PC-3 (cell line): ENCODE measurements around the gene CHSY1. TPM values are rescaled to one million over a fixed set of nuclear protein-coding genes. Genes with fewer than 3 reads are reported as not detected.

Experiments
- ATAC-seq: fragments of 200-7000 bp; cut with Tn5 transposase; 2 replicates; pipeline ENCODE4 v1.9.1; 2020; ENCODE audit warnings: mild to moderate bottlenecking, moderate library complexity
- BruUV-seq: library from RNA; stranded (reverse); fragments of 400-500 nt; replicated peaks from 2 replicates; lab custom pipeline; 2021; lab: Mats Ljungman, UMichigan
- CTCF ChIA-PET: fragments of 300-600 bp; sonication (Branson Sonifier 250); formaldehyde crosslinking; loops from one replicate; lab custom pipeline; 2022; ENCODE audit warnings: antibody characterized with exemption; lab: Charles Lee
- POLR2A ChIA-PET: fragments of 300-600 bp; sonication (Branson Sonifier 250); formaldehyde crosslinking; loops from one replicate; lab custom pipeline; 2022; ENCODE audit warnings: antibody characterized with exemption; ENCODE audit not compliant: unreplicated experiment; lab: Charles Lee
- DNase-seq: peaks from one replicate; pipeline ENCODE4 v3.0.0-alpha.2; 2015
- H2AFZ ChIP-seq: fragments of 300-600 bp; sonication (generic); 2 replicates; pipeline ENCODE4 v1.6.0; 2016; ENCODE audit warnings: antibody characterized with exemption, low read length
- H3F3A ChIP-seq: fragments of 300-600 bp; sonication (generic); one replicate; pipeline ENCODE4 v1.6.0; 2017; ENCODE audit warnings: antibody characterized with exemption, low read length, control low read depth, mild to moderate bottlenecking; ENCODE audit not compliant: unreplicated experiment
- H3K27ac ChIP-seq: fragments of 300-600 bp; sonication (generic); 2 replicates; pipeline ENCODE4 v1.5.1; 2016; ENCODE audit warnings: mild to moderate bottlenecking, low read length
- H3K27me3 ChIP-seq: fragments of 300-600 bp; sonication (generic); 2 replicates; pipeline ENCODE4 v1.6.1; 2016; ENCODE audit warnings: low read length, mixed read lengths
- H3K36me3 ChIP-seq: fragments of 300-600 bp; sonication (generic); 2 replicates; pipeline ENCODE4 v1.6.1; 2016; ENCODE audit warnings: low read depth, mixed run types, low read length, mixed read lengths
- H3K4me1 ChIP-seq: fragments of 300-600 bp; sonication (generic); 2 replicates; pipeline ENCODE4 v1.5.1; 2016; ENCODE audit warnings: low read length; ENCODE audit not compliant: insufficient read depth
- H3K4me2 ChIP-seq: fragments of 300-600 bp; sonication (generic); 2 replicates; pipeline ENCODE4 v1.6.0; 2016; ENCODE audit warnings: low read length
- H3K4me3 ChIP-seq: fragments of 300-600 bp; sonication (generic); 2 replicates; pipeline ENCODE4 v1.5.1; 2016; ENCODE audit warnings: mild to moderate bottlenecking, low read length, mixed read lengths
- H3K79me2 ChIP-seq: fragments of 300-600 bp; sonication (generic); 2 replicates; pipeline ENCODE4 v1.6.1; 2017; ENCODE audit warnings: low read length, mixed read lengths
- H3K9ac ChIP-seq: fragments of 300-600 bp; sonication (generic); 2 replicates; pipeline ENCODE4 v1.6.0; 2016; ENCODE audit warnings: mild to moderate bottlenecking, low read length
- H3K9me2 ChIP-seq: fragments of 300-600 bp; sonication (generic); replicated peaks from 2 replicates; pipeline ENCODE4 v1.6.1; 2016; ENCODE audit warnings: mixed run types, low read length, mixed read lengths
- H3K9me3 ChIP-seq: fragments of 300-600 bp; sonication (generic); 2 replicates; pipeline ENCODE4 v1.6.1; 2016; ENCODE audit warnings: low read length, mixed read lengths
- H4K20me1 ChIP-seq: fragments of 300-600 bp; sonication (generic); 2 replicates; pipeline ENCODE4 v1.6.1; 2016; ENCODE audit warnings: low read length, mixed read lengths
- EZH2 ChIP-seq: fragments of 300-600 bp; sonication (generic); IDR thresholded peaks from one replicate; pipeline ENCODE4 v1.6.1; 2017; ENCODE audit warnings: antibody characterized with exemption, mild to moderate bottlenecking, low read length; ENCODE audit not compliant: unreplicated experiment
- EZH2phosphoT487 ChIP-seq: fragments of 300-600 bp; sonication (generic); IDR thresholded peaks from 2 replicates; pipeline ENCODE4 v1.6.1; 2018; ENCODE audit warnings: mild to moderate bottlenecking, antibody characterized with exemption, low read length, borderline replicate concordance
- intact Hi-C: fragments of 100-400 bp; cut with micrococcal nuclease; formaldehyde crosslinking; loops from 2 replicates; pipeline ENCODE4 v1.9.0; 2023
- total RNA-seq: library from RNA; depleted of rRNA; stranded (reverse); fragments of >200 nt; gene quantifications from 2 replicates; pipeline ENCODE4 v1.2.3, GENCODE V29; 2014
- TF ChIP-seq, protein P1 (sequence below): fragments of 300-600 bp; sonication (generic); conservative IDR thresholded peaks from 2 replicates; pipeline ENCODE4 v1.5.1; 2017; ENCODE audit warnings: antibody characterized with exemption, low read depth, mild to moderate bottlenecking, low read length

The CHSY1 gene
- total RNA-seq, 1 experiment from 2014 or later = 13.8 TPM

DNA sequence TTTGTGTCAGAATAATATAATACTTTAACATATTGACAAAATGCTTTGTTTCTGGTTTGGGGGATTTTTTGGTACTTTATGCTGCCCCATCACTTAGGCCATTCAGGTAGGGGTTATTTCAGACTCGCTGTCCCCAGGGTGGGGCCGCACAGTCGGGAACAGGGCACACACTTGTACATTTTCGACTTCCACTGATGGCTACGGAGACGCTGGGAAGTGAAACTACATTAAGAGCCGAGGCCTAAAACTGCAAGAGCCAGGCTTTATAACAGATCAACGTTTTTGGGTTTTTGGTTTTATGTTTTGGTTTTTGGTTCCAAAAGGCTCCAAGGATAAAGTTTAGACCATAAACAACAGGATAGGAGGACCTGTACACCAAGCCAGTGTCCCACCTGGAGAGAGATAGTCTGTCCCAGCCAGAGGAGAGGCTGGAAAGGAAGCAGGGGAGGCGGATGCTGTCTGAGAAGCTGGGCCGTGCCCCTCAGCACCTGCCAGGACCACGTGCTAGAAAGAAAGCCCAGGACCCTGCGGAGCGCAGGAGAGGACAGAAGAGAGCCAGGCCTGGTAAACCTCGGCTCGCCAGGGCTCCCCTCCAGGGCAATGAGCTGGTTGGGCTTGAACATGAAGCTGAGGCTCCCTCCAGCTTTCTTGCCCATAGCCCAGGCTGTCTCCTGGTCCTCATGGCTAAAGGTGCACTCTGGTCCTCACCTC is 111.7 kb downstream of the CHSY1 start:
- Histone ChIP-seq H3K4me3 (no peak overlapping the region), H3F3A (no peaks in the 10 kb centered on the region), H3K27ac (no peak overlapping the region), H3K27me3 (no peaks in the 10 kb centered on the region), H3K9ac (no peak overlapping the region), H2AFZ (no peak overlapping the region), H3K9me2 (no peaks in the 10 kb centered on the region), H3K36me3 (no peaks in the 10 kb centered on the region), H3K79me2 (no peaks in the 10 kb centered on the region), H3K4me2 (no peak overlapping the region), H3K4me1 (no peaks in the 10 kb centered on the region), H4K20me1 (no peaks in the 10 kb centered on the region), H3K9me3 (no peaks in the 10 kb centered on the region)
- ChIA-PET CTCF (no interaction called here), POLR2A (no interaction called here)
- TF ChIP-seq EZH2phosphoT487 (no peak), EZH2 (no peak)
- TF ChIP-seq, protein P1, sequence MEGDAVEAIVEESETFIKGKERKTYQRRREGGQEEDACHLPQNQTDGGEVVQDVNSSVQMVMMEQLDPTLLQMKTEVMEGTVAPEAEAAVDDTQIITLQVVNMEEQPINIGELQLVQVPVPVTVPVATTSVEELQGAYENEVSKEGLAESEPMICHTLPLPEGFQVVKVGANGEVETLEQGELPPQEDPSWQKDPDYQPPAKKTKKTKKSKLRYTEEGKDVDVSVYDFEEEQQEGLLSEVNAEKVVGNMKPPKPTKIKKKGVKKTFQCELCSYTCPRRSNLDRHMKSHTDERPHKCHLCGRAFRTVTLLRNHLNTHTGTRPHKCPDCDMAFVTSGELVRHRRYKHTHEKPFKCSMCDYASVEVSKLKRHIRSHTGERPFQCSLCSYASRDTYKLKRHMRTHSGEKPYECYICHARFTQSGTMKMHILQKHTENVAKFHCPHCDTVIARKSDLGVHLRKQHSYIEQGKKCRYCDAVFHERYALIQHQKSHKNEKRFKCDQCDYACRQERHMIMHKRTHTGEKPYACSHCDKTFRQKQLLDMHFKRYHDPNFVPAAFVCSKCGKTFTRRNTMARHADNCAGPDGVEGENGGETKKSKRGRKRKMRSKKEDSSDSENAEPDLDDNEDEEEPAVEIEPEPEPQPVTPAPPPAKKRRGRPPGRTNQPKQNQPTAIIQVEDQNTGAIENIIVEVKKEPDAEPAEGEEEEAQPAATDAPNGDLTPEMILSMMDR = no peak
- DNase-seq = no peak
- no peak for ATAC-seq
- intact Hi-C loops = no loop called here
- BruUV-seq = no TSS peak

GRCh38 chr15:101138913-101139880 is 112.7 kb downstream of the CHSY1 start:
- Histone ChIP-seq H2AFZ (no peak overlapping the region), H3K4me2 (no peak overlapping the region), H3K79me2 (no peaks in the 10 kb centered on the region), H3K9me2 (no peaks in the 10 kb centered on the region), H3K27ac (no peak overlapping the region), H4K20me1 (no peaks in the 10 kb centered on the region), H3K27me3 (no peaks in the 10 kb centered on the region), H3F3A (no peaks in the 10 kb centered on the region), H3K9me3 (no peaks in the 10 kb centered on the region), H3K4me3 (no peak overlapping the region), H3K36me3 (no peaks in the 10 kb centered on the region), H3K4me1 (no peaks in the 10 kb centered on the region), H3K9ac (no peak overlapping the region)
- POLR2A ChIA-PET = no interaction called here
- BruUV-seq = no TSS peak
- DNase-seq (no peak), ATAC-seq (no peak)
- CTCF ChIA-PET = no interaction called here
- intact Hi-C loops = no loop called here
- TF ChIP-seq EZH2 = no peak
- no peak for TF ChIP-seq EZH2phosphoT487
- TF ChIP-seq, protein P1 = no peak
